ENCODE measurements around the gene APOA4. TPM values are rescaled to one million over a fixed set of nuclear protein-coding genes. Genes with fewer than 3 reads are reported as not detected.
A peak's percentile ranks its signal among the peaks of the same experiment; 100 is the strongest.

The APOA4 gene
- total RNA-seq, 4 donors from 2014 or later = not detected

- 71 to 75% methylated on average over 4 of the region's 4 CpGs for WGBS, 2 donors
Observed at GRCh38 chr11:116844722-116845121, 21.6 kb upstream of the APOA4 start.

GRCh38 chr11:116843661-116844060 is 20.6 kb upstream of the APOA4 start:
- H3K4me3 ChIP-seq = no peak overlapping the region
- peaks cover 3 to 60% (median 14%) of the 10 kb centered on the region in 3 donors for H3K36me3 ChIP-seq
- H3K4me1 ChIP-seq = peaks cover 0 to 22% (median 6%) of the 10 kb centered on the region in 4 donors
- no peaks in the 10 kb centered on the region for H3K9me3 ChIP-seq
- TF ChIP-seq POLR2A (IDR thresholded peaks at IDR 0.05) = no peak
- TF ChIP-seq CTCF (IDR thresholded peaks at IDR 0.05) = no peak
- no peak for TF ChIP-seq EP300 (IDR thresholded peaks at IDR 0.05)
- DNase-seq (ENCODE audit: low spot score in 2 of 2) = no peak
- WGBS, 2 donors = 95 to 96% methylated on average over 9 of the region's 9 CpGs
- no peaks in the 10 kb centered on the region for H3K27me3 ChIP-seq
- H3K27ac ChIP-seq = no peak overlapping the region

More at GRCh38 chr11:116844722-116845121, 21.6 kb upstream of the APOA4 start:
- TF ChIP-seq POLR2A (IDR thresholded peaks at IDR 0.05) (no peak), CTCF (IDR thresholded peaks at IDR 0.05) (no peak), EP300 (IDR thresholded peaks at IDR 0.05) (no peak)
- DNase-seq (ENCODE audit: low spot score in 2 of 2) = no peak
- peaks cover 3 to 71% (median 20%) of the 10 kb centered on the region in 3 donors for H3K36me3 ChIP-seq
- peaks cover 0 to 13% (median 6%) of the 10 kb centered on the region in 4 donors for H3K4me1 ChIP-seq
- no peaks in the 10 kb centered on the region for H3K27me3 ChIP-seq
- no peaks in the 10 kb centered on the region for H3K9me3 ChIP-seq
- no peak overlapping the region for H3K4me3 ChIP-seq
- peak overlapping the region in 2 of 4 donors; percentile 7 to 48 for H3K27ac ChIP-seq

- Histone ChIP-seq H3K4me3 (no peak overlapping the region), H3K36me3 (peaks cover 3 to 54% (median 10%) of the 10 kb centered on the region in 3 donors), H3K27me3 (no peaks in the 10 kb centered on the region), H3K4me1 (peaks cover 0 to 29% (median 6%) of the 10 kb centered on the region in 4 donors), H3K9me3 (no peaks in the 10 kb centered on the region), H3K27ac (peak overlapping the region in 1 of 4 donors; percentile 50)
- no peak for TF ChIP-seq CTCF (IDR thresholded peaks at IDR 0.05)
- TF ChIP-seq POLR2A (IDR thresholded peaks at IDR 0.05) = no peak
- no peak for TF ChIP-seq EP300 (IDR thresholded peaks at IDR 0.05)
- DNase-seq (ENCODE audit: low spot score in 2 of 2) = no peak
- WGBS, 2 donors = 56 to 57% methylated on average over 4 of the region's 4 CpGs
Observed at GRCh38 chr11:116842909-116843308, 19.8 kb upstream of the APOA4 start.

- Histone ChIP-seq H3K4me1 (peaks cover 0 to 37% (median 8%) of the 10 kb centered on the region in 4 donors), H3K27me3 (no peaks in the 10 kb centered on the region), H3K9me3 (no peaks in the 10 kb centered on the region), H3K4me3 (no peak overlapping the region), H3K27ac (no peak overlapping the region), H3K36me3 (peaks cover 3 to 46% (median 10%) of the 10 kb centered on the region in 3 donors)
- DNase-seq (ENCODE audit: low spot score in 2 of 2) = no peak
- WGBS, 2 donors = 98 to 100% methylated on average over 4 of the region's 4 CpGs
- TF ChIP-seq EP300 (IDR thresholded peaks at IDR 0.05) (no peak), POLR2A (IDR thresholded peaks at IDR 0.05) (no peak), CTCF (IDR thresholded peaks at IDR 0.05) (no peak)
Observed at GRCh38 chr11:116842117-116842516, 19.0 kb upstream of the APOA4 start.

- 53 to 63% methylated on average over 9 of the region's 9 CpGs for WGBS, 2 donors
- H3K27ac ChIP-seq = peak overlapping the region in 2 of 4 donors; percentile 13 to 64
- H3K4me3 ChIP-seq = no peak overlapping the region
- no peak for TF ChIP-seq EP300 (IDR thresholded peaks at IDR 0.05)
- TF ChIP-seq CTCF (IDR thresholded peaks at IDR 0.05) = no peak
- no peak for TF ChIP-seq POLR2A (IDR thresholded peaks at IDR 0.05)
- DNase-seq (ENCODE audit: low spot score in 2 of 2) = no peak
- H3K9me3 ChIP-seq = no peaks in the 10 kb centered on the region
- H3K4me1 ChIP-seq = peaks cover 0 to 48% (median 13%) of the 10 kb centered on the region in 4 donors
- H3K27me3 ChIP-seq = no peaks in the 10 kb centered on the region
- peaks cover 3 to 33% (median 5%) of the 10 kb centered on the region in 3 donors for H3K36me3 ChIP-seq
Observed at GRCh38 chr11:116840746-116841296, 17.7 kb upstream of the APOA4 start.

Data from tibial nerve (tissue), 4 donors.